Hematopoietic multipotent progenitor cell treated with erythropoietin and hydrocortisone succinate and interleukin-3 and kit ligand, for 15 days (in vitro differentiated cells): Measurements from ENCODE around the gene KIF17.

Experiments
- DNase-seq: peaks from one replicate; pipeline ENCODE4 v3.0.0-alpha.2; 2015; ENCODE audit warnings: low spot score

Gene KIF17

GRCh38 chr1:20717452-20718342 is at the start of gene KIF17:
Gene KIF17 (minus strand): TSS chr1:20718007. CDS start chr1:20717706, 301 bp downstream.
- DNase-seq = peak; percentile 80

GRCh38 chr1:20767271-20767670 is 49.5 kb upstream of the KIF17 start:
- DNase-seq = no peak

- no peak for DNase-seq
Measured at GRCh38 chr1:20763417-20763816, 45.6 kb upstream of the KIF17 start.

GRCh38 chr1:20760322-20760721 is 42.5 kb upstream of the KIF17 start:
- DNase-seq = no peak

- no peak for DNase-seq
Measured at GRCh38 chr1:20753589-20753988, 35.8 kb upstream of the KIF17 start.

- no peak for DNase-seq
Measured at GRCh38 chr1:20751462-20751990, 33.7 kb upstream of the KIF17 start.

- no peak for DNase-seq
Measured at GRCh38 chr1:20742671-20743070, 24.9 kb upstream of the KIF17 start.

- no peak for DNase-seq
Measured at GRCh38 chr1:20740781-20741180, 23.0 kb upstream of the KIF17 start.

- no peak for DNase-seq
Measured at GRCh38 chr1:20739225-20739624, 21.4 kb upstream of the KIF17 start.

GRCh38 chr1:20735581-20736111 is 17.8 kb upstream of the KIF17 start:
- DNase-seq = no peak

GRCh38 chr1:20733360-20733975 is 15.7 kb upstream of the KIF17 start:
- DNase-seq = no peak

- DNase-seq = peak; percentile 51
Measured at GRCh38 chr1:20732588-20733359, 15.0 kb upstream of the KIF17 start, which contains the start of gene SH2D5. Gene SH2D5 (minus strand): TSS chr1:20732703. CDS start chr1:20728044, 4,659 bp downstream.

- no peak for DNase-seq
Measured at GRCh38 chr1:20732071-20732587, 14.3 kb upstream of the KIF17 start.

GRCh38 chr1:20731057-20731991 is 13.5 kb upstream of the KIF17 start:
- no peak for DNase-seq

GRCh38 chr1:20730690-20731056 is 12.9 kb upstream of the KIF17 start:
- DNase-seq = no peak

- no peak for DNase-seq
Measured at GRCh38 chr1:20729990-20730689, 12.3 kb upstream of the KIF17 start.

- DNase-seq = no peak
Measured at GRCh38 chr1:20729155-20729931, 11.5 kb upstream of the KIF17 start.

GRCh38 chr1:20728371-20729154 is 10.8 kb upstream of the KIF17 start:
- DNase-seq = no peak
